Glutamatergic neuron (in vitro differentiated cells): Measurements from ENCODE around the gene ZNF513. TPM values are rescaled to one million over a fixed set of nuclear protein-coding genes. Genes with fewer than 3 reads are reported as not detected.

Experiments
- DNase-seq: peaks from one replicate; pipeline ENCODE4 v3.0.0; 2022
- H3K27ac Mint-ChIP-seq: one replicate; pipeline ENCODE4 v1.8.0; 2020; ENCODE audit warnings: mild to moderate bottlenecking, mixed read lengths, inconsistent platforms; ENCODE audit not compliant: unreplicated experiment
- H3K27me3 Mint-ChIP-seq: one replicate; pipeline ENCODE4 v1.8.0; 2020; ENCODE audit warnings: mild to moderate bottlenecking, moderate library complexity, mixed read lengths, inconsistent platforms; ENCODE audit not compliant: unreplicated experiment
- H3K36me3 Mint-ChIP-seq: one replicate; pipeline ENCODE4 v1.8.0; 2020; ENCODE audit warnings: mild to moderate bottlenecking, mixed read lengths, inconsistent platforms; ENCODE audit not compliant: unreplicated experiment
- H3K4me1 Mint-ChIP-seq: one replicate; pipeline ENCODE4 v1.8.0; 2020; ENCODE audit warnings: mild to moderate bottlenecking, low read depth, mixed read lengths, inconsistent platforms; ENCODE audit not compliant: unreplicated experiment
- H3K4me3 Mint-ChIP-seq: one replicate; pipeline ENCODE4 v1.8.0; 2020; ENCODE audit warnings: mild to moderate bottlenecking, mixed read lengths, inconsistent platforms; ENCODE audit not compliant: unreplicated experiment
- H3K9me3 Mint-ChIP-seq: one replicate; pipeline ENCODE4 v1.8.0; 2020; ENCODE audit warnings: mild to moderate bottlenecking, moderate library complexity, mixed read lengths, inconsistent platforms; ENCODE audit not compliant: unreplicated experiment
- CTCF ChIP-seq: fragments of 200-600 bp; sonication (generic); IDR thresholded peaks from one replicate; pipeline ENCODE4 v1.5.0; 2021; ENCODE audit not compliant: partially characterized antibody, unreplicated experiment
- total RNA-seq: library from RNA; stranded (reverse); fragmentation: NEBNext Ultra II Directional; extraction: Animal tissue kit (Norgen Biotek cat#: 25700); gene quantifications from one replicate; pipeline ENCODE4 v1.2.1, GENCODE V29; 2021; ENCODE audit not compliant: unreplicated experiment

ZNF513 gene
- total RNA-seq, 1 donor from 2014 or later, result 30.2 TPM

DNA sequence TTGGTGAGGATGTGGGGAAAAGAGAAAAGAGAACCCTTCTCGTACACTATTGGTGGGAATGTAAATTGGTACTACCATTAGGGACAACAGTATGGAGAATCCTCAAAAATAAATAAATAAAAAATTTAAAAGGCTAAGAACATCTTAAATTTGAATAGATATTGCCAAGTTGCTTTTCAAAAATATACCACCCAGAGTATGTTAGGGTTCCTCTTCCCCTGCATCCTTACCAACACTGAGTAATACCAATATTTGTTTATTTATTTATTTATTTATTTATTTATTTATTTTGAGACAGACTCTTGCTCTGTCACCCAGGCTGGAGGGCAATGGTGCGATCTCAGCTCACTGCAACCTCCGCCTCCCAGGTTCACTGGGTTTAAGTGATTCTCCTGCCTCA, 42.4 kb upstream of the ZNF513 start:
- Mint-ChIP-seq H3K4me3 (no peak overlapping the region), H3K9me3 (peaks cover 4% of the 10 kb centered on the region), H3K4me1 (peaks cover 4% of the 10 kb centered on the region), H3K36me3 (no peaks in the 10 kb centered on the region), H3K27ac (no peak overlapping the region), H3K27me3 (no peaks in the 10 kb centered on the region)
- TF ChIP-seq CTCF, result no peak
- DNase-seq, result no peak

DNA sequence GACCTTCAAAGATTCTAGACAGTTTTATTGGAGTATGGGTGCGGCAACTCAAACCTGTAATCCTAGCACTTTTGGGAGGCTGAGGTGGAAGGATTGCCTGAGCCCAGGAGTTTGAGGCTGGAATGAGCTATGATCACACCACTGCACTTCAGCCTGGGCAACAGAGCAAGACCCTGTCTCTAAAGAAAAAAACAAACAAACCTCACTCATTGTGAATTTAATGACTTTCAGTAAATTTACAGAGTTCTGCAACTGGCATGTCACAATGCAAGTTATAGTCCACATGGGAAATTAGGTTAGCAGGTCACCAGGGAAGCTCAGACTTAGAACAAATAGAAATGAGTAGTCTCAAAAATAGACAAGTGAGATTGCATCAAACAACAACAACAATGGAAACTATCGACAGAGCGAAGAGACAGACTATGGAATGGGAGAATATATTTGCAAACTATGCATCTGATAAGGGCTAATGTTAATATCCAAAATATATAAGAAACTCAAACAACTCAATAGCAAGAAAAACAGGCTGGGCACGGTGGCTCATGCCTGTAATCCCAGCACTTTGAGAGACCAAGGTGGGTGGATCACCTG, 41.2 kb upstream of the ZNF513 start:
- H3K27ac Mint-ChIP-seq, result no peak overlapping the region
- TF ChIP-seq CTCF, result no peak
- peaks cover 2% of the 10 kb centered on the region for H3K27me3 Mint-ChIP-seq
- no peak for DNase-seq
- no peaks in the 10 kb centered on the region for H3K4me1 Mint-ChIP-seq
- no peak overlapping the region for H3K4me3 Mint-ChIP-seq
- H3K9me3 Mint-ChIP-seq, result no peaks in the 10 kb centered on the region
- H3K36me3 Mint-ChIP-seq, result no peaks in the 10 kb centered on the region

DNA sequence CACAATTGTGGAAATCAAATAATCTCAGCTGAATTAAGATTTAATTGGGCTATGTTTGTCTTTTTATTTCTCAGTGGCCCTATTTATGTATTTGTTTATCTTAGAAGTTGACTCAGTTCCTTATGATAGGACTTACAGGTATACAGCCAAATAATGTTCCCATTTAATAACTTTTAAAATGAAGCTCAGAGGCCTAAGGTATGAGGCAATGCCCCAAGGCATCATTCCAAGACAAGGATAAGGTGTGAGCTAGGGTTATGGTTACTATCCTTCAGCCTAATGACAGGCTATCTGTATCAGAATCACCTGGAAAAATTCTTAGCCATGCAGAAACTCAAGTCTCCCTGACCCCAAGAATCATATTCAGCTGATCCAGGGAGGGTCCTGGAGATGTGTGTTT, 40.5 kb upstream of the ZNF513 start:
- no peak for TF ChIP-seq CTCF
- peaks cover 2% of the 10 kb centered on the region for H3K27me3 Mint-ChIP-seq
- no peaks in the 10 kb centered on the region for H3K4me1 Mint-ChIP-seq
- no peak overlapping the region for H3K27ac Mint-ChIP-seq
- DNase-seq, result no peak
- no peak overlapping the region for H3K4me3 Mint-ChIP-seq
- no peaks in the 10 kb centered on the region for H3K9me3 Mint-ChIP-seq
- H3K36me3 Mint-ChIP-seq, result no peaks in the 10 kb centered on the region

DNA sequence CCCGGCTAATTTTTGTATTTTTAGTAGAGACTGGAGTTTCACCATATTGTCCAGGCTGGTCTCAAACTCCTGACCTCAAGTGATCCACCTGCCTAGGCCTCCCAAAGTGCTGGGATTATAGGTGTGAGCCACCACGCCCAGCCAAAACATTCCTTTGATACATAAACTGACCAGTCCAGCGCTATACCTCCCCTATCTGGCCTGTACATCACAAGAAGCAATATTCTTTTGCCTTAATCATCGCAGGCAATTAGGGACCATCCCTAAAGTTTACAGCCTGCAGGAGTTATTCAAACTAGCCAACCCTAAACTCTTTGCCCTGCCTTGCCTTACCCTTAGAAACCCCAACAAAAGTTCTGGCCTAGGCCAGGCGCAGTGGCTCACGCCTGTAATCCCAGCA, 35.6 kb upstream of the ZNF513 start:
- Mint-ChIP-seq H3K9me3 (no peaks in the 10 kb centered on the region), H3K27me3 (peaks cover 8% of the 10 kb centered on the region), H3K4me3 (no peak overlapping the region), H3K36me3 (peaks cover 4% of the 10 kb centered on the region), H3K27ac (no peak overlapping the region), H3K4me1 (no peaks in the 10 kb centered on the region)
- no peak for TF ChIP-seq CTCF
- DNase-seq, result no peak

- no peak for DNase-seq
- peaks cover 10% of the 10 kb centered on the region for H3K4me1 Mint-ChIP-seq
- H3K4me3 Mint-ChIP-seq, result no peak overlapping the region
- no peak overlapping the region for H3K27ac Mint-ChIP-seq
- H3K27me3 Mint-ChIP-seq, result peaks cover 8% of the 10 kb centered on the region
- H3K36me3 Mint-ChIP-seq, result peaks cover 4% of the 10 kb centered on the region
- TF ChIP-seq CTCF, result no peak
- H3K9me3 Mint-ChIP-seq, result no peaks in the 10 kb centered on the region
Measured at GRCh38 chr2:27412419-27413152, 32.1 kb upstream of the ZNF513 start.
